Activated CD4-positive, CD25-positive, alpha-beta regulatory T cell (primary cell): Measurements from ENCODE around the gene CPTP.

ENCODE experiments used
- DNase-seq, 4 experiments: peaks; one replicate each; lab custom pipeline; 2025; lab: John Stamatoyannopoulos, UW

Gene CPTP

DNA sequence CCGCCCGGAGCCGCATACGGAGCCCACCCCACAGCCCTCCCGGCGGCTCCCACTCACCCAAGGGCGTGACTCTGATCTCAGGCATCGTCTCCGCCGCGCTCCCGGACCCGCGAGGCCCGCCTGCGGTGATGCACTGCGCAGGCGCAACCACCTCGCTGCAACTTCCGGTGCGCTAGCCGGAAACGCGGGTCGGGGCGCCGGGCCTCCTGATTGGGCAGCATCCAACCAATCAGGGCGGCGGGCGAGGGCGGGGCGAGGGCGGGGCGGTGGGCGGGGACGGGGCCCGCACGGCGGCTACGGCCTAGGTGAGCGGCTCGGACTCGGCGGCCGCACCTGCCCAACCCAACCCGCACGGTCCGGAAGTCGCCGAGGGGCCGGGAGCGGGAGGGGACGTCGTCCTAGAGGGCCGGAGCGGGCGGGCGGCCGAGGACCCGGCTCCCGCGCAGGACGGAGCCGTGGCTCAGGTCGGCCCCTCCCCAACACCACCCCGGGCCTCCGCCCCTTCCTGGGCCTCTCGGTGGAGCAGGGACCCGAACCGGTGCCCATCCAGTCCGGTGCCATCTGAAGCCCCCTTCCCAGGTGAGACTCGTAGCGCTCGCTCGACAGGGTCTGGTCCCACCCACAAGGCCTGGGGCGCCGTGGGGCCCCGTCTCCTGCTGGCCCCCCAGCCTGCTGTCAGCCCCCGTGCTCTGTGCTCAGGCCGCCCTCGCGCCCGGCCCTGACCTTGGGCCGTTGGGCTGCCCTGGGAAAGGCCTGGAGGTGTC is at the start of gene CPTP, which contains the start of gene INTS11:
Gene CPTP (plus strand): TSS at position 279 of the 764 bp plus-strand sequence. CDS start 2,109 bp downstream, outside the sequence.
Gene INTS11 (minus strand): TSS at position 137 of the 764 bp plus-strand sequence. CDS start 52 bp downstream, at position 85.
- DNase-seq: peak; percentile 93 to 95 (median 94)

- DNase-seq: no peak
Measured at GRCh38 chr1:1274931-1275431, 49.6 kb upstream of the CPTP start.

GRCh38 chr1:1275836-1276235 is 48.8 kb upstream of the CPTP start:
- no peak for DNase-seq

- no peak for DNase-seq
Measured at GRCh38 chr1:1278620-1279019, 46.0 kb upstream of the CPTP start.

- no peak for DNase-seq
Measured at GRCh38 chr1:1279028-1279427, 45.6 kb upstream of the CPTP start.

GRCh38 chr1:1280782-1281481 is 43.7 kb upstream of the CPTP start:
- no peak for DNase-seq

DNA sequence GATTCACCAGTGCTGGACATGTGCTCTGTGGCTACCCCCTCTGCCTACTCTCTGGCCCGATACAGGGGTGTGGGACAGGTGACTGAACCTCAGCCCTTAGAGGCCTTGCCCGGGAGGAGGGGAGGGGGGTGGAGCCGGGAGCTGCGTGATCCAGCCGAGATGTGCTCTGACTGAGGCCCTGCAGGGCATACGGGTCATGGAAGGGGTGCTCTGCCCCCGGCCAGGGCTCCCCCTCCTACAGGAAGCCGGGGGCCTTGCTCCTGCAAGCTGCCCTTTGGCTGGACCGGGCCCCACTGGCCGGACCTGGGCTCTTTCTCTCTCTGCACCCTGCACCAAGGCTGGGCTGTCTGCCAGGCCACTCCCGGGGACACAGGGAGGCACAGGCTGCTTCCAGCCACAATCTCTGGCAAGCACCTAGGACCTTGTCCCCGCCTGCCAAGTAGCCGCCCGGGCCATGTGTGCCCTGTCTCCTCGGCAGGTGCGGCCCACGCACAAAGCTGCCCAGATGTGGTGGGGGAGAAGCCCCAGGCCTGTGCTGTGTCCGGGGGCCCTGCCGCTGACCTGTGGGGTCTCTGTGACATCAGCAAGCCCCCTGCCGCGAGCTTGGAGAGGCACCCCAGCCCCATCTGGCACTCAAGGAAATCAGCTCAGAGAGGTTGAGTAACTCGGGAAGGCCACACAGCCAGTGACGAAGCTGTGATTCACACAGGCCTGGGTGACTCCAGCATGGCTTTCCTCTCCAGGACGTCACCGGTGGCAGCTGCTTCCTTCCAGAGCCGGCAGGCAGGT is 42.9 kb upstream of the CPTP start:
- DNase-seq: no peak

GRCh38 chr1:1282998-1283397 is 41.6 kb upstream of the CPTP start:
- DNase-seq: no peak

DNA sequence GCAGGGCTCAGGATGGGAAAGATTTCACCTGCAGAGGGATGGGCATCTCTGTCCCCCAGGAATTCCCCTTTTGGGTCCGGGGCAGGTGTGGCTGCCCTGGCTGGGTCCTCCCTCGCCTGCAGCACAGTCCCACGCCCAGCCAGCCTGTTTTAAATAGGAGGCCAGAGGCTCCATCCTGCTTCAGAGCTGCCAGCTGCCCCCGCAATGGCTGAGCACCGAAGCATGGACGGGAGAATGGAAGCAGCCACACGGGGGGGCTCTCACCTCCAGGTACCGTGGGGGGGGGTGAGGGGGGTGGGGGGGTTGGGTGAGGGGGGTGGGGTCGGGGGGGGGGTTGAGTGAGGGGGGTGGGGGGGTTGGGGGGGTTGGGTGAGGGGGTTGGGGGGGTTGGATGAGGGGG is 40.8 kb upstream of the CPTP start:
- DNase-seq: no peak

DNA sequence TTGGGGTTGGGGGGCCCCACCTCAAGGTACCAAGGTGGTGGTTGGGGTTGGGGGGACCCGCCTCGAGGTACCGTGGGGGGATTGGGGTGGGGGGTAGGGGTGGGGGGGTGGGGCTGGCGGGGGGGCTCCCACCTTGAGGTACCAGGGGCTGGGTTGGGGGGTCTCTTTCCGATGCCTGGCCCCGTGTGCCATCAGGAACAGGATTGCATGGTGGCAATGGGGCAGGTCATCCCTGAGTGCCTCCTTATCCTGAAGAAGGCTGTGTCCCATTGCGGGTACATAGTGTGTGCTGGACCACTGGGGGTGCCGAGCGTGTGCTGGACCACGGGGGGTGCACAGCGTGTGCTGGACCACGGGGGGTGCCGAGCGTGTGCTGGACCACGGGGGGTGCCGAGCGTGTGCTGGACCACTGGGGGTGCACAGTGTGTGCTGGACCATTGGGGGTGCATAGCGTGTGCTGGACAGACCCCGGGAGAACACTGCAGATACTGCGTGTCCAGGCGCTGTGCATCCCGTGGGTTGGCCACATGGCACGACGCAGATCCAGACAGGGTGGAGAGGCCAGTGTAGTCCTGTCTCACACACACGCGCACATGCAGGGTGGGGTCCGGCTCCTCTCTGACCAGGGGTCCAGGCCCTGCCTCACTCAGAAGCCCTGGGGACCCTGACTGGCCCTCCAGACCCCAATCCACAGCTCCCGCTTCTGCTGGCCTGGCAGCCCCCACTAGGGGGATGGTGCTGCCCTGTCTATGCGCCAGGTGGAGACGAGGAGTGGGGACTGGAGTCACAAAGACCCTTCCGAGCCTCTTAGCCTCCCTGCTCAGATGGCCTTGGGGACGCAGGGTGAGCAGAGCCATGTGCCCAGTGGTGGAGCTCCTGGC is 40.1 kb upstream of the CPTP start:
- no peak for DNase-seq

DNA sequence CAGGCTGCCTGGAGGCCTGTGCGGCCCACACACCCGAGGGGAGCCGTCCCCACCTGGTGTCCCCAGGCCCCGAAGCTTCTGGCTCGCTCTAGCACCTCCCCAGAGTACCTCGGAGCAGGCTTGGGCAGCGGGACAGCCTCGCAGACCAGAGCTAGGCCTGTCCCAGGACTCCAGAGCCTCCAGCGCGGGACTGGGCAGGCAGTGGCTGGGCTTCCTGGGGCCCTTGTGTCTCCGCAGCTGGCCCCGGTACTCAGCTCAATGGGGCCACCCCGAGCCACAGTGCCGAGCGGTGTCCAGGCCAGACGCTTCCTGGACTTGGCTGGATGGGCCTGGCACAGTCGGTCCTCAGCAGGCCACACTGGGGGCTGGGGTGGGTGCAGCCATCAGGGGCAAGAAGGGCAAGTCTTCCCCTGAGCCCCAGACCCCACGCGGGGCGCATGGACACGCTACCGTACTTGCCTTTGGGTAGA is 39.5 kb upstream of the CPTP start:
- no peak for DNase-seq

GRCh38 chr1:1285611-1286311 is 38.8 kb upstream of the CPTP start:
- DNase-seq: no peak

DNA sequence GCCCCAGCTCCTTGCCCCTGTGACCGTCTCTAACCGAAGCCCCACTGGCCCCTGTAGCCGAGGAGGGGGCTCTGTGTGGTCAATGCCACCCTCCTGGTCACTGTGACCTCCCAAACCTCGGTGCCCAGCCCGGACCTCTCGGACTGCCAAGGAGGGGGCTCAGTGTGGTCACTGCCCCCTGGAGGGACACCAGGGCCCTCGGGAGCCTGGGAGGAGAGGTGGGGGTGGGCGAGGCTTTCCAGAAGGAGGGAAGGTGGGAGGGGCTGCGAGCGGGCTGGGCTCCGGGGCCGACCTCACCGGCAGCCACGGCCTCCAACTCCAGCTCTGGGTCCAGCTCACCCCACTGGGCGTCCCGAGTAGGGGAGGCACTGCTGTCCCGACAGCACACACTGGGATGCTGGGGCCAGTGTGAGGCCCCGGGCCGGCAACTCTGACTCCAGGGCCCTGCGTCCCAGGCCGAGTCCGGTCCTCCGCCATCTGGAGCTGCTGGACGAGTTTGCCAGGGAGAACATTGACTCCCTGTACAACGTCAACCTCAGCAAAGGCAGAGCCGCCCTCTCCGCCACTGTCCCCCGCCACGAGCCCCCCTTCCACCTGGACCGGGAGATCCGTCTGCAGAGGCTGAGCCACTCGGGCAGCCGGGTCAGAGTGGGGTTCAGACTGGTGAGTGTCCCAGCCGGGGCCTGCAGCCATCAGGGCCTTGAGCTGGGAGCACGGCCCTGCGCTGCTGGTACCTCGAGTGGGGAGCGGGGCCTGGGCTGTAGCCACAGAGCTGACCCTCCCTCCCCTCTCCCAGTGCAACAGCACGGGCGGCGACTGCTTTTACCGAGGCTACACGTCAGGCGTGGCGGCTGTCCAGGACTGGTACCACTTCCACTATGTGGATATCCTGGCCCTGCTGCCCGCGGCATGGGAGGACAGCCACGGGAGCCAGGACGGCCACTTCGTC is 38.0 kb upstream of the CPTP start:
- DNase-seq: no peak

- no peak for DNase-seq
Measured at GRCh38 chr1:1287288-1288110, 37.1 kb upstream of the CPTP start.

GRCh38 chr1:1290238-1290731 is 34.3 kb upstream of the CPTP start:
- peak; percentile 32 to 45 (median 38) for DNase-seq

- no peak for DNase-seq
Measured at GRCh38 chr1:1291023-1291528, 33.5 kb upstream of the CPTP start.

DNA sequence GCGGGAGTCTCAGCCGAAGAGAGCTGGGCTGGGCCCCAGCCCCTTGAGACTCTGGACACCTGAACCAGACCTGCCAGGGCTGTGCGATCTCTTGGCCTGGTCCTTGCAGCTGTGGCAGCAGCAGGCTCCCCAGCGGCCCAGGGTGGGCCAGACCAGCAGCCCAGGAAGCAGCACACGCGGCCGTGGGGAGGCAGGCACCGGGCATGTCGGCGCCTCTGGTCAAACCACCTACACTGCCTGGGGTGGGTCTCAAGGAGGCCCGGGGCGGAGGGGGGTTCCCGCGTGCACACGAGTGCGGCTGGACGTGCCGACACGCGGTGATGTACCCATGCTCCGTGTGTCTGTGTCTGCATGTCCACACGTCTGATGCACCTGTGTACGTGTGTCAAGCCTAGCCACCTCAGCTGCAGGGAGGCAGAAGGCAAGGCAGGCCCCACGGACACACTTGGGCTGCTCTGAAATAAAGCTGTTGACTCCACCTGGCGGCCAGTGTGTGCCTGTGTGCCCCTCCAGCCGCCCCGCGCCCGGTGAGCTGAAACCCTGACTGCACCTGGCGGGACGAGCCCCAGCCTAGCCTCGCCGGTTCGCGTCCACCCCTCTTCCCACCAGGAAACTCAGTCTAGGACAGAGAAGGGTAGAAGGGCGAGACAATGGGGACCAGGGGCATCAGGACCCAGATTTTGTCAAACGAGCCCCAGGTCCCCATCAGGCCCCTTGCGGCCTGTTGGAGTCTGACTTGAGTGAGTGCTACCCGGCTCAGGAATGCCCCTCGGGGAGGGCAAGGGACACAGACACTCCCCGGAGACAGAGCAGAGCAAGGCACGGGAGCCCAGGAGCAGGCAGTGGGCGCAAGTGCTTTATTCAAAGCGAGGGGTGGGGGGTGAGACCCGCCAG is 32.8 kb upstream of the CPTP start:
- DNase-seq: peak; percentile 29 to 54 (median 44)
